ENCODE results near the gene KCNJ10.

DNA sequence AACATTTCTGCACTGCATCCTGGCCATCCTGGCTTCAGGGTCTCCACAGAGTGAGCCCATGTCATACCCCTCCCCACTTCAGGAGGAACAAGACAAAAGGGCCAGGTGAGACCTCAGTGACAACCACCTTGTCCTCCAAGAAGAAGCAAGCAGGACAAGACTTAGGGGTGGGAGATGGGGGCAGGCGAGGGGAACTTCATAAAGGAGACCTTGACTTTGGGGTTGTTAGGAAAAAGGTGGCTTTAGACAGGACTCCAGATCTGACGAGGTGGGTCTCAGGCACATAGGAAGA lies 91.9 kb downstream of the KCNJ10 start:
- TF ChIP-seq, protein P1, sequence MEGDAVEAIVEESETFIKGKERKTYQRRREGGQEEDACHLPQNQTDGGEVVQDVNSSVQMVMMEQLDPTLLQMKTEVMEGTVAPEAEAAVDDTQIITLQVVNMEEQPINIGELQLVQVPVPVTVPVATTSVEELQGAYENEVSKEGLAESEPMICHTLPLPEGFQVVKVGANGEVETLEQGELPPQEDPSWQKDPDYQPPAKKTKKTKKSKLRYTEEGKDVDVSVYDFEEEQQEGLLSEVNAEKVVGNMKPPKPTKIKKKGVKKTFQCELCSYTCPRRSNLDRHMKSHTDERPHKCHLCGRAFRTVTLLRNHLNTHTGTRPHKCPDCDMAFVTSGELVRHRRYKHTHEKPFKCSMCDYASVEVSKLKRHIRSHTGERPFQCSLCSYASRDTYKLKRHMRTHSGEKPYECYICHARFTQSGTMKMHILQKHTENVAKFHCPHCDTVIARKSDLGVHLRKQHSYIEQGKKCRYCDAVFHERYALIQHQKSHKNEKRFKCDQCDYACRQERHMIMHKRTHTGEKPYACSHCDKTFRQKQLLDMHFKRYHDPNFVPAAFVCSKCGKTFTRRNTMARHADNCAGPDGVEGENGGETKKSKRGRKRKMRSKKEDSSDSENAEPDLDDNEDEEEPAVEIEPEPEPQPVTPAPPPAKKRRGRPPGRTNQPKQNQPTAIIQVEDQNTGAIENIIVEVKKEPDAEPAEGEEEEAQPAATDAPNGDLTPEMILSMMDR (IDR thresholded peaks at IDR 0.05; ENCODE audit: low read depth, low read length) = no peak
- TF ChIP-seq EZH2phosphoT487 (IDR thresholded peaks at IDR 0.05; ENCODE audit: low read depth) = no peak

Data from OCI-LY3 (cell line).